Skeletal muscle cell (primary cell): ENCODE results near the gene EVC2.

Experiments
- DNase-seq: peaks from one replicate; pipeline ENCODE4 v3.0.0-alpha.2; 2010; ENCODE audit warnings: low read depth
- H3K4me3 ChIP-seq: 2 replicates; pipeline ENCODE4 v1.5.1; 2011; ENCODE audit warnings: low read depth, mild to moderate bottlenecking, control low read depth, low read length, moderate library complexity

EVC2 gene, protein sequence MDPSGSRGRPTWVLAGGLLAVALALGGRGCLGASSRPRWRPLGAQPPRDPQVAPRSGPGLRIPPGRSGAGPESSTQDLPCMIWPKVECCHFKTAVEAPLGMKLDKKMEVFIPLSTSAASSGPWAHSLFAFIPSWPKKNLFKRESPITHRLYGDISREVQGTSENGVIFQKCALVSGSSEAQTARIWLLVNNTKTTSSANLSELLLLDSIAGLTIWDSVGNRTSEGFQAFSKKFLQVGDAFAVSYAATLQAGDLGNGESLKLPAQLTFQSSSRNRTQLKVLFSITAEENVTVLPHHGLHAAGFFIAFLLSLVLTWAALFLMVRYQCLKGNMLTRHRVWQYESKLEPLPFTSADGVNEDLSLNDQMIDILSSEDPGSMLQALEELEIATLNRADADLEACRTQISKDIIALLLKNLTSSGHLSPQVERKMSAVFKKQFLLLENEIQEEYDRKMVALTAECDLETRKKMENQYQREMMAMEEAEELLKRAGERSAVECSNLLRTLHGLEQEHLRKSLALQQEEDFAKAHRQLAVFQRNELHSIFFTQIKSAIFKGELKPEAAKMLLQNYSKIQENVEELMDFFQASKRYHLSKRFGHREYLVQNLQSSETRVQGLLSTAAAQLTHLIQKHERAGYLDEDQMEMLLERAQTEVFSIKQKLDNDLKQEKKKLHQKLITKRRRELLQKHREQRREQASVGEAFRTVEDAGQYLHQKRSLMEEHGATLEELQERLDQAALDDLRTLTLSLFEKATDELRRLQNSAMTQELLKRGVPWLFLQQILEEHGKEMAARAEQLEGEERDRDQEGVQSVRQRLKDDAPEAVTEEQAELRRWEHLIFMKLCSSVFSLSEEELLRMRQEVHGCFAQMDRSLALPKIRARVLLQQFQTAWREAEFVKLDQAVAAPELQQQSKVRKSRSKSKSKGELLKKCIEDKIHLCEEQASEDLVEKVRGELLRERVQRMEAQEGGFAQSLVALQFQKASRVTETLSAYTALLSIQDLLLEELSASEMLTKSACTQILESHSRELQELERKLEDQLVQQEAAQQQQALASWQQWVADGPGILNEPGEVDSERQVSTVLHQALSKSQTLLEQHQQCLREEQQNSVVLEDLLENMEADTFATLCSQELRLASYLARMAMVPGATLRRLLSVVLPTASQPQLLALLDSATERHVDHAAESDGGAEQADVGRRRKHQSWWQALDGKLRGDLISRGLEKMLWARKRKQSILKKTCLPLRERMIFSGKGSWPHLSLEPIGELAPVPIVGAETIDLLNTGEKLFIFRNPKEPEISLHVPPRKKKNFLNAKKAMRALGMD

GRCh38 chr4:5708449-5709206 lies at the start of gene EVC2:
Gene EVC2 (minus strand): TSS chr4:5708559. CDS start chr4:5708513, 46 bp downstream.
- peak; percentile 17 for DNase-seq
- H3K4me3 ChIP-seq = peak within 1 kb of the TSS; percentile 76

DNA sequence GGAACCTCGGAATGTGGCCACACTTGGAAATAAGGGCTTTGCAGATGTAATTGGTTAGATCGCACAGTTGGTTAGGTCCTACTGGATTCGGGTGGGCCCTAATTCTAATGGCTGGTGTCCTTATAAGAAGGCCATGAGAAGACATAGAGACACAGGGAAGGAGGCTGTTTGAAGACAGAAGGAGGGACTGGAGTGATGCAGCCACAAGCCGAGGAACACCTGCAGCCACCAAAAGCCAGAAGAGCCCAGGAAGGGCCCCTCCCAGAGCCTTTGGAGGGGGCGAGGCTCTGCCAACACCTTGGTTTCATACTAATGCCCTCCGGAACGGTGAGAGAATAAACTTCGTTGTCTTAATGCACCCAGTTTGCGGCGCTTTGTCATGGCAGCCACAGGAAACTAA lies 49.6 kb upstream of the EVC2 start:
- no peak overlapping the region for H3K4me3 ChIP-seq
- DNase-seq = no peak

GRCh38 chr4:5757536-5757935 lies 49.2 kb upstream of the EVC2 start:
- no peak for DNase-seq

DNA sequence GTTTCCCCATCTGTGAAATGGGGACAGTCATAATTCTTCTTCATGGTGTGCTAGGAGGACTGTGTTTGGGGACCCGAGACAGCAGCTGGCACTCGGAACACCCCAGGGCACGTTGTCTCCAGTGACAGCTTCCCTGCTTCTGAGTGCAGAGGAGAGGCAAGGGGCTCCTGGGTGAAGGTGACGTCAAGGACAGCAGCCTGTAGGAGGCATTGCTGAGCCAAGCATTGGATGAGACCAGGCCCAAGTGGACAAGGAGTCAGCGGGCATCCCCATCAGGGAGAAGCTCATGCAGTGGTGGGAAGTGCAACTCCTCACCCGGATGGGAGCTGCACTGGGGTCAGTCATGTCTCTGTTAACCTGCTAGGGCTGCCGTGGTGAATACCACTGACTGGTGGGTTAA lies 48.7 kb upstream of the EVC2 start:
- no peak for DNase-seq
- H3K4me3 ChIP-seq = no peak overlapping the region

More at GRCh38 chr4:5757536-5757935, 49.2 kb upstream of the EVC2 start:
- H3K4me3 ChIP-seq = no peak overlapping the region

DNA sequence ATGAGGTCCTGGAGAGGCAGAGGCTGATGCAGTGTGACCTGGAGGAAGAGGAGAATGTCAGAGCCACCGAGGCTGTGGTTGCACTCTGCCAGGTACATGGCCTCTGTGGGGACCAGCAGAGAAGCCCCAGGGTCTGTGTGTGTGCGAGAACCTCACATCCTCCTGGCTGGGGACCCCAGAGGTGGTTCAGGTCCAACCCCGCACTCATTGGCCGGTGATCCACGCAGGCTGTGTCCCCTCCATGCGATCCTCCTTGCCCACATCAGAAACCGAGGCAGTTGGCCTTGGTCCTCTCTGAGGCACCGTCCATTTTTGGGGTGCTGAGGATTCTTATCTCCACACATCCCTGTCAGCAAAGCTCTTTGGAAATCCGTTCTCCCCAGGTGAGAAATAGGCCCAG lies 47.9 kb upstream of the EVC2 start:
- DNase-seq = no peak
- H3K4me3 ChIP-seq = no peak overlapping the region

GRCh38 chr4:5755679-5756078 lies 47.3 kb upstream of the EVC2 start:
- DNase-seq = no peak
- H3K4me3 ChIP-seq = no peak overlapping the region

GRCh38 chr4:5755161-5755560 lies 46.8 kb upstream of the EVC2 start:
- no peak overlapping the region for H3K4me3 ChIP-seq
- no peak for DNase-seq

- no peak for DNase-seq
- H3K4me3 ChIP-seq = no peak overlapping the region
These were observed 46.1 kb upstream of the EVC2 start for GRCh38 chr4:5754529-5754881.

DNA sequence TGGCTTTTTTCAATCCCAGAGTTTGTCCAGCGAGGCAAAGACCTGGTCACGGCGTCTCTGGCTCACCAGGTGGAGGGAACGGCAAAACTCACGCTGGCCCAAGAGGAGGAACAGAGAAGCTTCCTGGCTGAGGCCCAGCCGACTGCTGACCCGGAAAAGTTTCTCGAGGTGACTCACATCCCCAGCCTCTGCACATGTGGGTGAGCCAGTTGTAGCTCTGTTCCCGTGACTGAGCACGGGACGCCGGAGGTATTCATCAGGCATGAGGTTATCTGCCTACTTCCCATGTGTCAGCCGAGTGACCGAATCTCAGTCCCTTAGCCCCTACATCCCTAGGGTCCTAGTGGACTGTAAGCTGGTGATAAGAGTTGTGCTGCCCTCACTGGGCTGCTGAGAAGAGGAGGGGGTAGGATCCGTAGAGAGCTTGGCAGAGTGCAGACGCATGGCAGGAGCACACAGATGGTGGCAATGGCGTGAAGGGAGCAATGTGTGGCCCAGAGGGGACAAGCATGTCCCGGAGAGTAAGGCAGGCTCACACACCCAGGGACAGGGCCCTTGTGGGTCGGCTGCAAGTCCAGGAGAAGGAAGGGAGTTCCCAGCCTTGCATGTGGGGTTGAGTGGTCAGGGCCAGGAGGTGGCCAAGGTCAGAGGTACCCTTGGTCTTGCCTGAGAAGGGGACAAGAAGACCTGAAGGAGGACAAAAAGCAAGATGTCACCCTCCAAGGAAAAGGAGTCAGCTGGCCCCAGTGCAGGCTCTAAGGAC lies 45.6 kb upstream of the EVC2 start:
- H3K4me3 ChIP-seq = no peak overlapping the region
- peak; percentile 69 for DNase-seq

DNA sequence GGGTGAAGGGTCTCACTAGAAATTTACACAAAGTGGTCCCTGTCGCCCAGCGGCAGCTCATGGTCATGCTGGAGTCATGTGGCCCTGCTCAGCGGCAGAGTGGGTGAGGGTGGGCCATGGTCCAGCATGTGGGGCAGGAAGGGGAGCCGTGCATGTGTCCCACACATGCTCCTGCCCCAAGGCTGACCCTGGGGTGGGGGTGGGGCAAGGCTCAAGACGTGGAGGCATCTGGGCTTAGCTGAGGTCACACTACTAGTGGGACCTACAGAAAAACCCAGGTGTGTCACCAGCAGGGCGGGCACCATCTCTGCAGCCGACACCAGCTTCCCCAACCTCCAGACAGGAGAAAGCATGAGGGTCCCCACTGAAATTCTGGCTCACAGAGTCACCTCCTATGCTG lies 45.0 kb upstream of the EVC2 start:
- no peak overlapping the region for H3K4me3 ChIP-seq
- no peak for DNase-seq

DNA sequence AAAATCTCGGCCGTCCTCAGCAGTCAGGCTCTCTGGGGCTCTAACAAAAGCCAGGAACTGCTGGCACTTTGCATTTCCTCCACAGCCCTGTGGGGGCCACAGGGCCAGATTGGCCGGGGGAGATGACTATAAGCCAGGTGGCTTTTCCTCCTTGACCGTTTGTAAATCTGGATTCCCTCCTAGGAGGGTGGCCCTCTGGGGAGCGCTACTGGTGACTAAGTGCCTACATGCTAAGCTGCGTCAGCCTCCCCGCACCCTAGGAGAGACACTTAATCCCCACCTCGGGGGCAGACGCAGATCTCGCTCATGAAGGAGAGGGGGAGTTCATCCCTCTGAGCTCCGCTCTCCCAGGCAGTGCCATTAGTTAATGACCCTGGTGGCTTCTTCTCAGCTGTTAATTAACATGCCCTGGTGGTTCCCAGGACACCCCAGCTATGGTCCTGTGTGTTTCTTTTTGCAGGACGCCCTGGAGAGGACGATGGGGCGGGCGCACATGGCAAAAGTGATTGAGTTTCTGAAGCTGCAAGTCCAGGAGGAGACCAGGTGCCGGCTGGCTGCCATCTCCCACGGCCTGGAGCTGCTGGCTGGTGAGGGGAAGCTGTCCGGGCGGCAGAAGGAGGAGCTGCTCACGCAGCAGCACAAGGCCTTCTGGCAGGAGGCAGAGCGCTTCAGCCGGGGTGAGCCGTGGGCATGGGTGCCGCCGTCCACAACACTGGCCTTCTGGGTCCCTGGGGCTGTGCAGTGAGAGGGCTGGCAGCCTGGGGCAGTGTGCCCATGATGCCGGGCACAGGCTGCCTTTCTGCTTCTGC lies 44.2 kb upstream of the EVC2 start:
- peak; percentile 96 for DNase-seq
- H3K4me3 ChIP-seq = no peak overlapping the region

DNA sequence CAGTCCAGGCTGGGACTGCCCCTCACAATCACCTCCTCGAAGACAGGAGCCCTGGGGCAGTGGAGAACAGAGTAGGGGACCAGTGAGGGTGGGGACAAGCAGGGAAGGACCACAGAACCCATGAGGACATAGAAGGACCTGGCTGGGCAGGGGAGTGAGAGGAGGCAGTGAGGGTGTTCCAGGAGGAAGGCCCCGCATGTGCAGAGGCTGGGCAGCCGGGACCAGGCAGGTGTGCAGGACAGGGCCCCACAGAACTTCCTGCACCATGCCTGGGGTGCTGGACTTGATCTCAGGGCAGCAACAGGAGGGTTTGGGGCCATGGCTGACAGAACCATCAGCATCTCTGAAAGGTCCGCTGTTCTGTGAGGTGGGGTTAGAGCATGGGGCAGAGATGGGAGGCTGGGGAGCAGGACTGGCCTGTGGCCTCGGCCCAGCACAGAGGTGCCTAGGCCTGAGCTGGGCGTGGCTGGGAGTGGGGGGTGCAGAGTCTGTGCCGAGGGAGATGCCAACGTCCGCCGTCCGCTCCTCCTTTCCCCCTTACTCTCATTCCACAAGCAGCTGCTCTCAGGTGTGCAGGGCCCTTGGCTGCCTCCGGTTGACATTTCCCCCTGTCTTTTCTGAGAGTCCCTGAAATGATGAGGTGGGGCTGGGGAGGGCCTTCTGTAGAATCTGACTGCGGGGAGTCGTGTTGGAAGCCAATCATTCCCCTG lies 43.5 kb upstream of the EVC2 start:
- H3K4me3 ChIP-seq = no peak overlapping the region
- no peak for DNase-seq

DNA sequence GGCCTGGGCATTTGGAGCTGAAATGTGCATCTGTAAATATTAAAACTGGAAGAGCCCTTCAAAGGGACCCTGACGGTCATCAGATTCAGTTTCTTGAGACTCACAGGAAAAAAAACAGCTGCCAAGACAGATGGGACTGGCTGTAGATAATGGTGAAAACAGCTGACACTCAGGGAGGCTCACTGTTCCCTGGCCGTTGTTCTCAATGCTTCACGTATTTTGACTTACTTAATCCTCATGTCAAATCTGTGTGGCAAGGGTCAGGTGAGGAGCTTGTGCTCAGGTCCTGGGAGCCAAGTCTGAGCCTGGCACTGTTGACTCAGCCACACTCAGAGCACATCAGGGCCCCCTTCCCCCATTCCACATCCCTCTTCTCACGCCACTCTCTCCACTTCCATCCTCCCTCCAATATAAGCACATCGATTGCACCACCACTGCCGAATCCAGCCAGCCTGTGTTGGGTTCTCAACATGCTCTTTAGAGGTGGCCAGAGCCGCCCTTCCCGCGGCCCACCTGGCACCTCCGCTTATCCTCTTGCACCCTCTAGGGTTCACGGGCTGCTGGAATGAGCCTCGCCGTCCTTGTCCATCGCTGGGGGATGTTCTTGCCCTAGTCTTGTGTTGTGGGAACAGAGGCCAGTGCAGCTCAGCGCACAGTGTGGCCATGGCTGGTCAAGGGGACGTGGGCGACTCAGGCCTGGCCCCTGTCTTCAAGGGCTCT lies 42.7 kb upstream of the EVC2 start:
- DNase-seq = peak; percentile 99

DNA sequence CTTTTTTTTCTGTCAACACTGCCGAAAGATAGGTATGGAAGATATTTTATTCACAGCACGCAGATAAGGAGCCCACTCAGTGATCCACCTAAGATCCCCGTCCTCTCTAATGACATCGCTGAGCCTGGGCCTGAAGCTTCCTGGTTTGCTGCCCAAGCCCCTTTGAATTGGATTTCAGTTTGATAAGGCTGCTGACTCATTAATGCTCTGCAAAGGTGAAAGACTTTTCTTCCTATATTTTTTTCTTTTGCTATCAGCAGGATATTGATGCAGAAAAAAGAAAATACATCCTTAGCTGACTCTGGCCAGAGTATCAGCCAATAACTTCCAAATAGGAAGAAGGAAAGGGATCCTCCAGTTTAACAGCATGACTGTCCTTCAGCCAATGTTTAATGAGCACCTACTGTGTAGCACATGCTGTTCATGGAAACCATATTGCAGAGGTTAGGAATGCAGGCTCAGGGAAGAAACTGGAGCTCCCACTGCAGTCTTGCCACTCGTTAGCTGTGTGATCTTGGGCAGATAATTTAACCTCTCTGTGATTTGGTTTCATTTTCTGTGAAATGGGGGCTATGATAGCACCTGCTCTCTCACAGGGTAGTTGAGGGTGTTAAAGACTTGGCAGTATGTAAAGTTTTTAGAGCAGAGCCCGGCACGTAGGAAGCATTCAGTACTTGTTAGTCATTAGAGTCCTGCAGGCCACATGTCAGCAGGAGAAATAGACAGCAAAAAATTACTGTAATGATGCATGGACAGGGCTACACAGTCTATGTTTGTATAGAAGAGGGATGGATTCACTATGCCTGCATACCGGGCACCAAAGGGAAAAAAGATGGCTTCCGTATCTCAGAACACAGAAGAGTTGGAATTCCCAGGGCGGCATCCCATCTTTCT lies 41.9 kb upstream of the EVC2 start:
- DNase-seq = peak; percentile 77
- no peak overlapping the region for H3K4me3 ChIP-seq

More for the DNA sequence above, 42.7 kb upstream of the EVC2 start:
- no peak overlapping the region for H3K4me3 ChIP-seq

DNA sequence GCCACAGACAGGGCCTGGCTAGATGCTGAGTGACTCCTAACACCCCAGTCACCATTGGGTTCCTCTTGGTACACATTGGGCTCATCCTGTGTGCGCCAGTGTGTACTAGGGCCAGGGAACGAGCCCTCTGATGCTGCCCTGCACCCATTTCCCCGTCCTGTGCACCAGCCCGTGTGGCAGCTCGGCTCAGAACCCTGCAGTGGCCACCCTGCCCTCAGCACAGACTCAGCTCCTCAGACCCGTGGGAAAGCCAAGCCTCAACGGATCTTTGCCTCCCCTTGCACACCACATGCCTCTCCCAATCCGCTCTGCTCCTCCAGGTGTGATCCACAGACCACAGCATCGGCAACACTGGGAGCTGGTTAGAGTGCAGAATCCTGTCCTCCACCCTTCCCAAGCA lies 41.2 kb upstream of the EVC2 start:
- no peak for DNase-seq
- no peak overlapping the region for H3K4me3 ChIP-seq
